K562 (cell line): ENCODE measurements around the gene MYBPC3. TPM values are rescaled to one million over a fixed set of nuclear protein-coding genes. Genes with fewer than 3 reads are reported as not detected.

Experiments
- CREB3L1 ChIP-seq: fragments of 450-650 bp; IDR thresholded peaks from 2 replicates; pipeline ENCODE4 v1.6.1; 2014; ENCODE audit warnings: low read depth, mild to moderate bottlenecking, moderate library complexity, borderline replicate concordance
- HEY1 ChIP-seq: fragments of 250-450 bp; sonication (Bioruptor Pico); IDR thresholded peaks from 2 replicates; pipeline ENCODE4 v1.5.0; 2020; ENCODE audit warnings: mild to moderate bottlenecking, moderate library complexity, borderline replicate concordance
- KDM2B ChIP-seq: fragments of 250-450 bp; sonication (Bioruptor Pico); IDR thresholded peaks from 2 replicates; pipeline ENCODE4 v1.8.0; 2021; ENCODE audit warnings: mild to moderate bottlenecking, moderate library complexity
- NEUROD1 ChIP-seq: fragments of 150-350 bp; IDR thresholded peaks from 2 replicates; pipeline ENCODE4 v1.6.1; 2014; ENCODE audit warnings: borderline replicate concordance, low read length, low read depth; ENCODE audit not compliant: partially characterized antibody
- PBX2 ChIP-seq, 2 experiments: IDR thresholded peaks in 1 of 2; conservative IDR thresholded peaks in 1 of 2; 2 replicates each; pipeline ENCODE4 v1.6.1; 2016; ENCODE audit warnings: low read depth in 2 of 2, mild to moderate bottlenecking in 1 of 2, missing compliant biosample characterization in 1 of 2, missing genetic modification characterization in 1 of 2, moderate library complexity in 1 of 2
- PTTG1 ChIP-seq: fragments of 450-650 bp; IDR thresholded peaks from 2 replicates; pipeline ENCODE4 v1.6.1; 2016; ENCODE audit warnings: low read depth, mild to moderate bottlenecking, missing genetic modification characterization, missing compliant biosample characterization
- ZMIZ1 ChIP-seq, 2 experiments: fragments of 150-350 bp in 1 of 2; IDR thresholded peaks; 2 replicates each; pipeline ENCODE4 v1.6.1; 2012 to 2016; ENCODE audit warnings: low read depth in 2 of 2, low read length in 2 of 2, mild to moderate bottlenecking in 1 of 2, moderate library complexity in 1 of 2
- ZNF384 ChIP-seq: IDR thresholded peaks from 2 replicates; pipeline ENCODE4 v1.6.1; 2012; ENCODE audit warnings: low read depth, low read length, improper control_type of control experiment
- ZNF512 ChIP-seq: IDR thresholded peaks from 2 replicates; pipeline ENCODE4 v1.6.1; 2016; ENCODE audit warnings: missing genetic modification characterization, missing compliant biosample characterization
- ZNF695 ChIP-seq: fragments of 450-650 bp; formaldehyde crosslinking; IDR thresholded peaks from 2 replicates; pipeline ENCODE4 v1.4.0; 2020; ENCODE audit warnings: mild to moderate bottlenecking, moderate library complexity
- ZNF830 ChIP-seq: fragments of 250-450 bp; sonication (Bioruptor Pico); IDR thresholded peaks from 2 replicates; pipeline ENCODE4 v1.5.0; 2021; ENCODE audit warnings: mild to moderate bottlenecking
- polyA plus RNA-seq, 8 experiments: library from polyadenylated mRNA; depleted of rRNA in 4 of 8; stranded (reverse) in 5 of 8; unstranded in 3 of 8; fragments of >200 nt; fragmentation: Nextera tagmentation in 2 of 8; fragmentation: Illumina TruSeq in 1 of 8; extraction: Ambion mirVana in 2 of 8; extraction: Trizol in 1 of 8; gene quantifications; 2 replicates each; pipeline versions ENCODE4 v1.2.1 to v1.2.3, GENCODE V29; 2011 to 2014; ENCODE audit warnings: inconsistent platforms in 1 of 8, missing spikeins in 1 of 8
- total RNA-seq, 7 experiments: library from RNA; depleted of rRNA in 6 of 7; stranded (reverse); fragments of >200 nt in 6 of 7; fragmentation: Illumina TruSeq in 2 of 7; extraction: Trizol in 2 of 7; gene quantifications; 2 replicates each; pipeline versions ENCODE4 v1.2.1 to v1.2.3, GENCODE V29; 2011 to 2021; ENCODE audit warnings: low replicate concordance in 1 of 7
- TF ChIP-seq, protein P1 (sequence below): sonication (generic); formaldehyde crosslinking; IDR thresholded peaks from 2 replicates; pipeline ENCODE4 v1.8.0; 2022; ENCODE audit warnings: mild to moderate bottlenecking, missing genetic modification reagents
- TF ChIP-seq, protein P2 (sequence below), 2 experiments: fragments of 450-650 bp in 1 of 2; sonication (generic) in 1 of 2; formaldehyde crosslinking; conservative IDR thresholded peaks; 2 replicates each; pipeline versions ENCODE4 v1.4.0 to v1.8.1; 2020 to 2022; ENCODE audit warnings: mild to moderate bottlenecking in 1 of 2, missing genetic modification reagents in 1 of 2
- TF ChIP-seq, protein P3 (sequence below): sonication (generic); formaldehyde crosslinking; IDR thresholded peaks from 2 replicates; pipeline ENCODE4 v1.8.0; 2022; ENCODE audit warnings: mild to moderate bottlenecking, missing genetic modification reagents

The MYBPC3 gene
- total and polyA plus RNA-seq, 9 of the 15 experiments (the other 6 are each of a cell fraction or from before 2014, with no cell fraction given), result 0.01 TPM; not detected in 8

DNA sequence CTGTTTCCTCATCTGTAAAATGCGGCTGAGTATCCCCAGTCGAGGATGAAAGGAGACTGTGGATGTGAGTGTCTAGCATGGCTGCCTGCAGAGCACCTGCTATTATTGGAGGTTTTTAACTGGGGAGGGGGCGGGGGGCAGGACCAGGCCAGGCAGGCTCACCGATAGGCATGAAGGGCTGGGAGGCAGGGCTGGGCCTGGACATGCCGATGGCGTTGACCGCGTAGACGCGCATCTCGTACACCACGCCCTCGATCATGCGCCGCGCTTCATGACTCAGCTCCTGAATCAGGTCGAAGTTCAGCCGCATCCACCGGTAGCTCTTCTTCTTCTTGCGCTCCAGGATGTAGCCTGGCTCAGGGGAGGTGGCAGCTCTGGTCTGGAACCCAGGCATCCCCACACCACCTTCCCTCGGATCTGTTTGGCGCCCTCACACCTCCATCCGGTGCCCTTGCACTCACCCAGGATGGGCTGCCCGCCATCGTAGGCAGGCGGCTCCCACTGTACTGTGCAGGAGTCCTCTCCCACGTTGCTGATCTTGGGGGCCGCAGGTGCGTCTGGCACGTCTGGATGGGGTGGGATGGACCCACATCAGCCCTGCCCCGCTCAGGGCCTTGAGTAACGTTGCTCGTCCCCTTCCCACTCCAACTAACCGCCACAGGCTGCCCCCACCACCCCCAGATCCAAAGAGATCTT is 15.1 kb downstream of the MYBPC3 start (continued):
- TF ChIP-seq CREB3L1, result no peak
- TF ChIP-seq KDM2B (CRISPR knock-in tag), result no peak
- TF ChIP-seq, protein P1, sequence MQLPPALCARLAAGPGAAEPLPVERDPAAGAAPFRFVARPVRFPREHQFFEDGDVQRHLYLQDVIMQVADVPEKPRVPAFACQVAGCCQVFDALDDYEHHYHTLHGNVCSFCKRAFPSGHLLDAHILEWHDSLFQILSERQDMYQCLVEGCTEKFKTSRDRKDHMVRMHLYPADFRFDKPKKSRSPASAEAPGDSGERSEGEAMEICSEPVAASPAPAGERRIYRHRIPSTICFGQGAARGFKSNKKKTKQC, result no peak
- TF ChIP-seq NEUROD1, result no peak
- TF ChIP-seq, protein P2, sequence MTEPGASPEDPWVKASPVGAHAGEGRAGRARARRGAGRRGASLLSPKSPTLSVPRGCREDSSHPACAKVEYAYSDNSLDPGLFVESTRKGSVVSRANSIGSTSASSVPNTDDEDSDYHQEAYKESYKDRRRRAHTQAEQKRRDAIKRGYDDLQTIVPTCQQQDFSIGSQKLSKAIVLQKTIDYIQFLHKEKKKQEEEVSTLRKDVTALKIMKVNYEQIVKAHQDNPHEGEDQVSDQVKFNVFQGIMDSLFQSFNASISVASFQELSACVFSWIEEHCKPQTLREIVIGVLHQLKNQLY (CRISPR knock-in tag; conservative IDR thresholded peaks at IDR 0.05), result no peak
- TF ChIP-seq ZNF830 (CRISPR knock-in tag), result no peak
- no peak for TF ChIP-seq PBX2 (CRISPR knock-in tag; IDR thresholded peaks at IDR 0.05; ENCODE audit: low read depth)
- no peak for TF ChIP-seq PBX2 (tag; conservative IDR thresholded peaks at IDR 0.05; ENCODE audit: low read depth)
- TF ChIP-seq ZNF695 (CRISPR knock-in tag), result no peak
- TF ChIP-seq HEY1 (CRISPR knock-in tag), result no peak
- no peak for TF ChIP-seq PTTG1 (tag)
- TF ChIP-seq ZNF512 (tag), result no peak
- no peak for TF ChIP-seq ZNF384
- no peak for TF ChIP-seq ZMIZ1 (IDR thresholded peaks at IDR 0.05; ENCODE audit: low read depth in 2 of 2, low read length in 2 of 2)
- TF ChIP-seq, protein P3, sequence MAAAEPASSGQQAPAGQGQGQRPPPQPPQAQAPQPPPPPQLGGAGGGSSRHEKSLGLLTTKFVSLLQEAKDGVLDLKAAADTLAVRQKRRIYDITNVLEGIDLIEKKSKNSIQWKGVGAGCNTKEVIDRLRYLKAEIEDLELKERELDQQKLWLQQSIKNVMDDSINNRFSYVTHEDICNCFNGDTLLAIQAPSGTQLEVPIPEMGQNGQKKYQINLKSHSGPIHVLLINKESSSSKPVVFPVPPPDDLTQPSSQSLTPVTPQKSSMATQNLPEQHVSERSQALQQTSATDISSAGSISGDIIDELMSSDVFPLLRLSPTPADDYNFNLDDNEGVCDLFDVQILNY, result no peak
